HEK293T (cell line): Measurements from ENCODE around the gene KCNN4.
"Not testable (repeated sequence)": the region's sequence is repeated elsewhere in the genome, so short reads cannot be mapped to it uniquely, and the experiment has no call there.

ENCODE experiments used
- ARNT ChIP-seq: fragments of 450-650 bp; IDR thresholded peaks from 2 replicates; pipeline ENCODE4 v1.6.1; 2017; ENCODE audit warnings: mild to moderate bottlenecking
- BHLHE40 ChIP-seq: fragments of 450-650 bp; IDR thresholded peaks from 2 replicates; pipeline ENCODE4 v1.6.1; 2016; ENCODE audit warnings: mild to moderate bottlenecking, moderate library complexity, borderline replicate concordance
- FOXK2 ChIP-seq: fragments of 450-650 bp; IDR thresholded peaks from 2 replicates; pipeline ENCODE4 v1.6.1; 2016; ENCODE audit warnings: mild to moderate bottlenecking
- FOXM1 ChIP-seq: fragments of 450-650 bp; IDR thresholded peaks from 2 replicates; pipeline ENCODE4 v1.6.1; 2017; ENCODE audit warnings: mild to moderate bottlenecking, borderline replicate concordance
- LEF1 ChIP-seq: fragments of 450-650 bp; IDR thresholded peaks from 2 replicates; pipeline ENCODE4 v1.6.1; 2017; ENCODE audit warnings: mild to moderate bottlenecking, borderline replicate concordance
- NFRKB ChIP-seq: fragments of 450-650 bp; IDR thresholded peaks from 2 replicates; pipeline ENCODE4 v1.6.1; 2016; ENCODE audit warnings: mild to moderate bottlenecking, moderate library complexity
- SUZ12 ChIP-seq: fragments of 450-650 bp; IDR thresholded peaks from 2 replicates; pipeline ENCODE4 v1.6.1; 2016; ENCODE audit warnings: mild to moderate bottlenecking
- TARDBP ChIP-seq: fragments of 450-650 bp; IDR thresholded peaks from 2 replicates; pipeline ENCODE4 v1.6.1; 2016
- ZNF384 ChIP-seq: fragments of 450-650 bp; IDR thresholded peaks from 2 replicates; pipeline ENCODE4 v1.6.1; 2016
- TF ChIP-seq, protein P1 (sequence below): fragments of 450-650 bp; IDR thresholded peaks from 2 replicates; pipeline ENCODE4 v1.6.1; 2016

DNA sequence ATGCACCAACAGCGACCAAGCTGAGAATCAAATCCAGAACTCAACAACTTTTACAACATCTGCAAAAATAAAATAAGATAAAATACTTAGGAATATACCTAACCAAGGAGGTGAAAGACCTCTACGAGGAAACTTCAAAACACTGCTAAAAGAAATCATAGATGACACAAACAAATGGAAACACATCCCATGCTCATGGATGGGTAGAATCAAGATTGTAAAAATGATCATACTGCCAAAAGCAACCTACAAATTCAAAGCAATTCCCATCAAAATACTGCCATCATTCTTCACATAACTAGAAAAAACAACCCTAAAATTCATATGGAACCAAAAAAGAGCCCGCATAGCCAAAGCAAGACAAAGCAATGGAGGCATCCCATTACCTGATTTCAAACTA is 43.1 kb upstream of the KCNN4 start:
- not testable (repeated sequence) for TF ChIP-seq BHLHE40, SUZ12, FOXK2, FOXM1, ZNF384, ARNT, TARDBP, LEF1, NFRKB
- TF ChIP-seq, protein P1, sequence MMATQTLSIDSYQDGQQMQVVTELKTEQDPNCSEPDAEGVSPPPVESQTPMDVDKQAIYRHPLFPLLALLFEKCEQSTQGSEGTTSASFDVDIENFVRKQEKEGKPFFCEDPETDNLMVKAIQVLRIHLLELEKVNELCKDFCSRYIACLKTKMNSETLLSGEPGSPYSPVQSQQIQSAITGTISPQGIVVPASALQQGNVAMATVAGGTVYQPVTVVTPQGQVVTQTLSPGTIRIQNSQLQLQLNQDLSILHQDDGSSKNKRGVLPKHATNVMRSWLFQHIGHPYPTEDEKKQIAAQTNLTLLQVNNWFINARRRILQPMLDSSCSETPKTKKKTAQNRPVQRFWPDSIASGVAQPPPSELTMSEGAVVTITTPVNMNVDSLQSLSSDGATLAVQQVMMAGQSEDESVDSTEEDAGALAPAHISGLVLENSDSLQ, result not testable (repeated sequence)
